Activated CD4-positive, alpha-beta T cell treated with anti-CD3 and anti-CD28 coated beads for 36 hours (primary cell): ENCODE results near the gene NOTO. TPM values are rescaled to one million over a fixed set of nuclear protein-coding genes. Genes with fewer than 3 reads are reported as not detected.
"Not testable (repeated sequence)": the region's sequence is repeated elsewhere in the genome, so short reads cannot be mapped to it uniquely, and the experiment has no call there.

ENCODE experiments used
- ATAC-seq: fragments of 200-7000 bp; cut with Tn5 transposase; one replicate; pipeline ENCODE4 v1.10.0; 2021; ENCODE audit warnings: mild to moderate bottlenecking, moderate library complexity
- CTCF ChIA-PET: fragments of 350-600 bp; sonication (Branson Sonifier 250); formaldehyde crosslinking; loops from one replicate; lab custom pipeline; 2021; ENCODE audit warnings: antibody characterized with exemption; lab: Charles Lee
- POLR2A ChIA-PET: fragments of 350-600 bp; sonication (Branson Sonifier 250); formaldehyde crosslinking; loops from one replicate; lab custom pipeline; 2021; ENCODE audit warnings: antibody characterized with exemption, inconsistent platforms; lab: Charles Lee
- DNase-seq: peaks from one replicate; pipeline ENCODE4 v3.0.0-alpha.2; 2020
- H3K27ac Mint-ChIP-seq: one replicate; pipeline ENCODE4 v1.8.0; 2021; ENCODE audit warnings: mixed read lengths
- H3K27me3 Mint-ChIP-seq: one replicate; pipeline ENCODE4 v1.8.0; 2021; ENCODE audit warnings: mixed read lengths
- H3K36me3 Mint-ChIP-seq: one replicate; pipeline ENCODE4 v1.8.0; 2021; ENCODE audit warnings: low read depth, mixed read lengths
- H3K4me1 Mint-ChIP-seq: one replicate; pipeline ENCODE4 v1.8.0; 2021; ENCODE audit warnings: mixed read lengths
- H3K4me3 Mint-ChIP-seq: one replicate; pipeline ENCODE4 v1.8.0; 2021; ENCODE audit warnings: mild to moderate bottlenecking, moderate library complexity, mixed read lengths
- H3K9me3 Mint-ChIP-seq: one replicate; pipeline ENCODE4 v1.8.0; 2021; ENCODE audit warnings: low read depth, mixed read lengths
- intact Hi-C, 2 experiments: fragments of 100-400 bp; cut with DNase I in 1 of 2; cut with micrococcal nuclease in 1 of 2; formaldehyde crosslinking; loops; one replicate each; pipeline versions ENCODE4 v1.14.2 to v1.15.1; 2022 to 2024; cut with DNase I, micrococcal nuclease
- total RNA-seq, 2 experiments: library from RNA; stranded (reverse); gene quantifications; one replicate each; pipeline ENCODE4 v1.2.3, GENCODE V29; 2021

Gene NOTO
- total RNA-seq: not detected

GRCh38 chr2:73202156-73203054 lies at the start of gene NOTO:
Gene NOTO (plus strand): TSS chr2:73202574. CDS start chr2:73202667, 93 bp downstream.
- intact Hi-C loops: no loop called here
- Mint-ChIP-seq H3K27me3 (peaks cover 50% of the 10 kb centered on the region), H3K9me3 (no peaks in the 10 kb centered on the region), H3K4me3 (no peak within 1 kb of the TSS), H3K36me3 (no peaks in the 10 kb centered on the region), H3K4me1 (peaks cover 4% of the 10 kb centered on the region), H3K27ac (no peak within 1 kb of the TSS)
- ATAC-seq (peak; percentile 16), DNase-seq (peak; percentile 26)
- POLR2A ChIA-PET: no interaction called here
- CTCF ChIA-PET: interaction anchor here (1.1 to 1.8 kb wide), 2 partner anchors 11 to 31 kb away, joined by 3 to 11 read pairs; partner anchors contain the start of gene PRADC1

GRCh38 chr2:73156539-73157124 lies 45.7 kb upstream of the NOTO start:
- Mint-ChIP-seq H3K36me3 (no peaks in the 10 kb centered on the region), H3K27me3 (peaks cover 31% of the 10 kb centered on the region), H3K4me3 (no peak overlapping the region), H3K9me3 (no peaks in the 10 kb centered on the region), H3K27ac (no peak overlapping the region), H3K4me1 (no peaks in the 10 kb centered on the region)
- POLR2A ChIA-PET: no interaction called here
- DNase-seq (peak; percentile 73), ATAC-seq (peak; percentile 61)
- CTCF ChIA-PET: interaction anchor here (0.6 to 3.1 kb wide), 13 partner anchors 20 to 1610 kb away, joined by 3 to 24 read pairs (median 6); no protein-coding TSS in a partner anchor
- intact Hi-C loops: loop anchor here (1.0 kb wide), 2 partner anchors 71 to 163 kb away; no protein-coding TSS in a partner anchor

- Mint-ChIP-seq H3K4me3 (no peak overlapping the region), H3K27ac (no peak overlapping the region), H3K4me1 (no peaks in the 10 kb centered on the region), H3K36me3 (no peaks in the 10 kb centered on the region), H3K27me3 (peaks cover 16% of the 10 kb centered on the region), H3K9me3 (no peaks in the 10 kb centered on the region)
- ChIA-PET CTCF (interaction anchor here (0.6 to 2.7 kb wide), 6 partner anchors 14 to 299 kb away, joined by 3 to 21 read pairs (median 4); no protein-coding TSS in a partner anchor), POLR2A (no interaction called here)
- ATAC-seq: no peak
- intact Hi-C loops: loop anchor here (1.0 kb wide), 4 partner anchors 78 to 271 kb away; no protein-coding TSS in a partner anchor
- no peak for DNase-seq
These were observed 39.5 kb upstream of the NOTO start for GRCh38 chr2:73162856-73163391.

GRCh38 chr2:73163483-73164367 lies 38.6 kb upstream of the NOTO start:
- H3K4me1 Mint-ChIP-seq: no peaks in the 10 kb centered on the region
- H3K4me3 Mint-ChIP-seq: no peak overlapping the region
- H3K27ac Mint-ChIP-seq: no peak overlapping the region
- CTCF ChIA-PET: interaction anchor here (0.6 to 2.7 kb wide), 13 partner anchors 13 to 300 kb away, joined by 3 to 21 read pairs (median 3); partner anchors contain the start of gene SFXN5
- ATAC-seq (peak; percentile 97), DNase-seq (peak; percentile 81)
- H3K27me3 Mint-ChIP-seq: peaks cover 11% of the 10 kb centered on the region
- intact Hi-C loops: loop anchor here (1.0 kb wide), 4 partner anchors 78 to 271 kb away; no protein-coding TSS in a partner anchor
- no peaks in the 10 kb centered on the region for H3K36me3 Mint-ChIP-seq
- no peaks in the 10 kb centered on the region for H3K9me3 Mint-ChIP-seq
- POLR2A ChIA-PET: no interaction called here

- H3K36me3 Mint-ChIP-seq, H3K27me3 Mint-ChIP-seq, intact Hi-C loops, H3K4me1 Mint-ChIP-seq, ATAC-seq, DNase-seq, POLR2A ChIA-PET, H3K9me3 Mint-ChIP-seq, H3K4me3 Mint-ChIP-seq, H3K27ac Mint-ChIP-seq, CTCF ChIA-PET: not testable (repeated sequence)
These were observed 36.4 kb upstream of the NOTO start for GRCh38 chr2:73165978-73166377.

GRCh38 chr2:73166813-73167212 lies 35.6 kb upstream of the NOTO start:
- H3K36me3 Mint-ChIP-seq, ATAC-seq, DNase-seq, CTCF ChIA-PET, H3K9me3 Mint-ChIP-seq, H3K4me3 Mint-ChIP-seq, H3K27me3 Mint-ChIP-seq, intact Hi-C loops, H3K27ac Mint-ChIP-seq, POLR2A ChIA-PET, H3K4me1 Mint-ChIP-seq: not testable (repeated sequence)

- intact Hi-C loops, ATAC-seq, H3K27ac Mint-ChIP-seq, DNase-seq, H3K4me3 Mint-ChIP-seq, H3K27me3 Mint-ChIP-seq, H3K36me3 Mint-ChIP-seq, H3K4me1 Mint-ChIP-seq, H3K9me3 Mint-ChIP-seq, POLR2A ChIA-PET: not testable (repeated sequence)
- CTCF ChIA-PET: interaction anchor here (0.5 to 0.8 kb wide), 3 partner anchors 9 to 177 kb away, joined by 3 to 4 read pairs (median 3); no protein-coding TSS in a partner anchor
These were observed 34.0 kb upstream of the NOTO start for GRCh38 chr2:73168348-73168747.

- DNase-seq, H3K27ac Mint-ChIP-seq, H3K4me3 Mint-ChIP-seq, H3K36me3 Mint-ChIP-seq, H3K9me3 Mint-ChIP-seq, POLR2A ChIA-PET, CTCF ChIA-PET, ATAC-seq: not testable (repeated sequence)
- intact Hi-C loops: loop anchor here in 1 of 2 experiments (10.0 kb wide), 1 partner anchor 406 kb away; no protein-coding TSS in a partner anchor
- Mint-ChIP-seq H3K4me1 (peaks cover 16% of the 10 kb centered on the region), H3K27me3 (peaks cover 18% of the 10 kb centered on the region)
These were observed 32.0 kb upstream of the NOTO start for GRCh38 chr2:73170341-73170740.

- Mint-ChIP-seq H3K4me3 (no peak overlapping the region), H3K9me3 (no peaks in the 10 kb centered on the region), H3K36me3 (no peaks in the 10 kb centered on the region), H3K4me1 (peaks cover 31% of the 10 kb centered on the region), H3K27ac (no peak overlapping the region), H3K27me3 (peaks cover 28% of the 10 kb centered on the region)
- ChIA-PET CTCF (interaction anchor here (0.6 to 0.7 kb wide), 2 partner anchors 21 to 387 kb away, joined by 3 read pairs; no protein-coding TSS in a partner anchor), POLR2A (interaction anchor here (0.6 kb wide), 1 partner anchor 66 kb away, joined by 6 read pairs; no protein-coding TSS in a partner anchor)
- ATAC-seq: peak; percentile 67
- intact Hi-C loops: loop anchor here in 1 of 2 experiments (10.0 kb wide), 1 partner anchor 408 kb away; no protein-coding TSS in a partner anchor
- DNase-seq: peak; percentile 86
These were observed 29.4 kb upstream of the NOTO start for GRCh38 chr2:73172963-73173362.

- no peaks in the 10 kb centered on the region for H3K9me3 Mint-ChIP-seq
- H3K4me1 Mint-ChIP-seq: peaks cover 31% of the 10 kb centered on the region
- H3K4me3 Mint-ChIP-seq: no peak overlapping the region
- H3K27me3 Mint-ChIP-seq: peaks cover 32% of the 10 kb centered on the region
- POLR2A ChIA-PET: interaction anchor here (0.5 kb wide), 1 partner anchor 195 kb away, joined by 3 read pairs; no protein-coding TSS in a partner anchor
- H3K27ac Mint-ChIP-seq: no peak overlapping the region
- CTCF ChIA-PET: interaction anchor here (0.6 to 1.7 kb wide), 4 partner anchors 20 to 350 kb away, joined by 3 to 10 read pairs (median 3); no protein-coding TSS in a partner anchor
- H3K36me3 Mint-ChIP-seq: no peaks in the 10 kb centered on the region
- intact Hi-C loops: loop anchor here in 1 of 2 experiments (10.0 kb wide), 1 partner anchor 409 kb away; no protein-coding TSS in a partner anchor
- DNase-seq: no peak
- no peak for ATAC-seq
These were observed 28.6 kb upstream of the NOTO start for GRCh38 chr2:73173781-73174180.
